Coronary artery (tissue), 2 donors: ENCODE measurements around the gene FAM171A1.

ENCODE experiments used
- DNase-seq: peaks from one replicate; pipeline ENCODE4 v3.0.0-alpha.2; 2017; ENCODE audit warnings: low spot score
- H3K27ac ChIP-seq, 2 donors: fragments of 200-600 bp; sonication (generic); one replicate each; pipeline ENCODE4 v1.5.1; 2016 to 2019
- H3K4me3 ChIP-seq: fragments of 200-600 bp; sonication (generic); 2 replicates; pipeline ENCODE4 v1.5.1; 2016; ENCODE audit warnings: mild to moderate bottlenecking, moderate library complexity
- CTCF ChIP-seq: fragments of 200-600 bp; sonication (generic); IDR thresholded peaks from one replicate; pipeline ENCODE4 v1.5.1; 2019; ENCODE audit warnings: antibody characterized with exemption

Gene FAM171A1

GRCh38 chr10:15230257-15230656 is 140.8 kb downstream of the FAM171A1 start:
- no peak for TF ChIP-seq CTCF
- H3K4me3 ChIP-seq, result no peak overlapping the region
- DNase-seq, result no peak
- H3K27ac ChIP-seq, result no peak overlapping the region

DNA sequence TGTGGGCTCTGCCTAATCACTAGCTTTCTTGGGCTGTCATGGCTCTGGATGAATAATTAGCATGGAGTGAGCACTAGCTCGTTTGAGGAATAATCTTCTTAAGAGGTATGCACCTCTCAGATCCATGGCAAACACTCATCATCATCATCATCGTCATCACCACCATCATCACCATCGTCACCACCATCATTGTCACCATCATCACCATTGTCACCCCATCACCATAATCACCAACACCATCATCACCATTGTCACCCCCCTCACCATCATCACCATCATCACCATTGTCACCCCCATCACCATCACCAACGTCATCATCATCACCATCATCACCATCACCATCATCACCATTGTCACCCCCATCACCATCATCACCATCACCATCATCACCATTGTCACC is 141.8 kb downstream of the FAM171A1 start:
- DNase-seq, result no peak
- no peak overlapping the region for H3K27ac ChIP-seq
- no peak for TF ChIP-seq CTCF

DNA sequence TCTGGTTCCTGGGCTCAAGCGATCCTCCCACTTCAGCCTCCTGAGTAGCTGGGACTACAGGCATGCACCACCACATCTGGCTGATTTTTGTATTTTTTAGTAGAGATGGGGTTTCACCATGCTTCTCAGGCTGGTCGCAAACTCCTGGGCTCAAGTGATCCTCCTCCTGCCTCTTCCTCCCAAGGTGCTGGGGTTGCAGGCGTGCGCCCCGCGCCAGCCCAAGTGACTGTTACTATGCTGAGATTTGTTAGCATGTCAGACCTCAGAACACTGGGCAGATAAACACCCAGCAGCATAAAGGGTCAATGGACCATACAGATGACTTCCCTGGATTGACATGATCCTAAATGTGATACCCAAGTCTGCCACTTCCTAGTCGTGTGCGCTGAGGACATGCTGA is 142.7 kb downstream of the FAM171A1 start:
- no peak overlapping the region for H3K27ac ChIP-seq
- no peak for DNase-seq
- no peak overlapping the region for H3K4me3 ChIP-seq
- TF ChIP-seq CTCF, result no peak

More for the DNA sequence above, 141.8 kb downstream of the FAM171A1 start:
- no peak overlapping the region for H3K4me3 ChIP-seq

- no peak for TF ChIP-seq CTCF
- Histone ChIP-seq H3K27ac (no peak overlapping the region), H3K4me3 (no peak overlapping the region)
- no peak for DNase-seq
These were observed 143.3 kb downstream of the FAM171A1 start for GRCh38 chr10:15227611-15228372.

GRCh38 chr10:15225511-15225910 is 145.6 kb downstream of the FAM171A1 start:
- DNase-seq, result no peak
- no peak overlapping the region for H3K4me3 ChIP-seq
- no peak for TF ChIP-seq CTCF
- H3K27ac ChIP-seq, result no peak overlapping the region

- no peak for TF ChIP-seq CTCF
- no peak overlapping the region for H3K27ac ChIP-seq
- no peak for DNase-seq
- no peak overlapping the region for H3K4me3 ChIP-seq
These were observed 146.1 kb downstream of the FAM171A1 start for GRCh38 chr10:15224948-15225347.

- H3K27ac ChIP-seq, result no peak overlapping the region
- DNase-seq, result no peak
- no peak for TF ChIP-seq CTCF
These were observed 147.9 kb downstream of the FAM171A1 start for GRCh38 chr10:15223174-15223573.

More at GRCh38 chr10:15223174-15223573, 147.9 kb downstream of the FAM171A1 start:
- H3K4me3 ChIP-seq, result no peak overlapping the region
